Panc1 (cell line): ENCODE results near the gene MYT1.

Experiments
- CTCF ChIP-seq: fragments of 450-650 bp; IDR thresholded peaks from 2 replicates; pipeline ENCODE4 v1.5.1; 2017; ENCODE audit warnings: mild to moderate bottlenecking
- POLR2AphosphoS5 ChIP-seq: IDR thresholded peaks from 2 replicates; pipeline ENCODE4 v1.6.1; 2012; ENCODE audit warnings: mild to moderate bottlenecking, low read depth, low read length, moderate library complexity
- SIN3A ChIP-seq: IDR thresholded peaks from 2 replicates; pipeline ENCODE4 v1.6.1; 2012; ENCODE audit warnings: low read depth, mild to moderate bottlenecking, low read length, moderate library complexity, borderline replicate concordance; ENCODE audit not compliant: insufficient read depth

- TF ChIP-seq CTCF (no peak), POLR2AphosphoS5 (no peak), SIN3A (no peak)
Measured at GRCh38 chr20:64201653-64202052, 37.4 kb downstream of the MYT1 start.
